ENCODE results near the gene NSRP1.

DNA sequence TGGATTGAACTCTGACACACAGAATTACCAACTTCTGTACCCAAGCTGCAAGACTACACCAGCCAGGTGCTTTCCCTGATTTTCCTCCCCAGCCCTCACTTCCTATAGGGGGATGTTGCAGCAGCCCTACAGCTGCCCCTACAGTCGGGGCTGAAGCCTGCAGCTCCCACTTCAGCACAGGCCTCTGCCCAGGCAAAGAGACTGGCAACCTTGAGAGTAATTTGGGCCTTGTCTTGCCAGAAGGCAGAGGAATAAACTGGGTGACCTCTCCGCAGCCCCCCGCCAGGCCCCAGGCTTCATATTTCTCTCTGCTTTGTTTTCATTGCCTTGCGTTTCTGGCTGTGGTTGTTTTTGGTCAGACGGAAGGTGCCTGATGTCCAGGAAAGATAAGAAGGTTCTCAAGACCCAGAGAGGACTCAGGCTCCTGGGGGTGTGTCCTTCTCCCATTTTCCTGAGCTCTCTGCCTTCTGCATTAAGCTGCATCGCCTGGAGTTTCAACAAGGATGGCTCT is 86.9 kb downstream of the NSRP1 start:
- TF ChIP-seq, protein P1, sequence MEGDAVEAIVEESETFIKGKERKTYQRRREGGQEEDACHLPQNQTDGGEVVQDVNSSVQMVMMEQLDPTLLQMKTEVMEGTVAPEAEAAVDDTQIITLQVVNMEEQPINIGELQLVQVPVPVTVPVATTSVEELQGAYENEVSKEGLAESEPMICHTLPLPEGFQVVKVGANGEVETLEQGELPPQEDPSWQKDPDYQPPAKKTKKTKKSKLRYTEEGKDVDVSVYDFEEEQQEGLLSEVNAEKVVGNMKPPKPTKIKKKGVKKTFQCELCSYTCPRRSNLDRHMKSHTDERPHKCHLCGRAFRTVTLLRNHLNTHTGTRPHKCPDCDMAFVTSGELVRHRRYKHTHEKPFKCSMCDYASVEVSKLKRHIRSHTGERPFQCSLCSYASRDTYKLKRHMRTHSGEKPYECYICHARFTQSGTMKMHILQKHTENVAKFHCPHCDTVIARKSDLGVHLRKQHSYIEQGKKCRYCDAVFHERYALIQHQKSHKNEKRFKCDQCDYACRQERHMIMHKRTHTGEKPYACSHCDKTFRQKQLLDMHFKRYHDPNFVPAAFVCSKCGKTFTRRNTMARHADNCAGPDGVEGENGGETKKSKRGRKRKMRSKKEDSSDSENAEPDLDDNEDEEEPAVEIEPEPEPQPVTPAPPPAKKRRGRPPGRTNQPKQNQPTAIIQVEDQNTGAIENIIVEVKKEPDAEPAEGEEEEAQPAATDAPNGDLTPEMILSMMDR (IDR thresholded peaks at IDR 0.05): no peak
- TF ChIP-seq POLR2AphosphoS5 (IDR thresholded peaks at IDR 0.05; ENCODE audit: insufficient read depth in 1 of 2, low read depth in 1 of 2): no peak
